Endothelial cell of umbilical vein (primary cell): Measurements from ENCODE around the gene ASIP. TPM values are rescaled to one million over a fixed set of nuclear protein-coding genes. Genes with fewer than 3 reads are reported as not detected.

Experiments used
- BruUV-seq: library from RNA; stranded (reverse); fragments of 400-500 nt; replicated peaks from 2 replicates; lab custom pipeline; 2021; lab: Mats Ljungman, UMichigan
- CTCF ChIA-PET: fragments of 300-600, 350-600 bp; sonication (Branson Sonifier 250); formaldehyde crosslinking; loops from one replicate; lab custom pipeline; 2021; ENCODE audit warnings: antibody characterized with exemption, inconsistent platforms; lab: Charles Lee
- POLR2A ChIA-PET: fragments of 300-600, 350-600 bp; sonication (Branson Sonifier 250); formaldehyde crosslinking; loops from one replicate; lab custom pipeline; 2021; ENCODE audit warnings: antibody characterized with exemption, inconsistent platforms; lab: Charles Lee
- DNase-seq: peaks from one replicate; pipeline ENCODE4 v3.0.0-alpha.2; 2011; ENCODE audit warnings: low read depth, low spot score
- FAIRE-seq: peaks from 2 replicates; lab custom pipeline; 2011; peaks lifted over from hg19 to GRCh38; lab: Jason Lieb, UNC
- H2AFZ ChIP-seq: 2 replicates; pipeline ENCODE4 v1.6.0; 2012; ENCODE audit warnings: low read depth, low read length, control low read depth, inconsistent platforms
- H3K27ac ChIP-seq: 2 replicates; pipeline ENCODE4 v1.5.1; 2011; ENCODE audit warnings: low read depth, mild to moderate bottlenecking, control low read depth, low read length, moderate library complexity; ENCODE audit not compliant: insufficient read depth
- H3K27me3 ChIP-seq, 2 experiments: 2 replicates each; pipeline versions ENCODE4 v1.6.0 to v1.6.1; 2011; ENCODE audit warnings: low read length in 2 of 2, mixed read lengths in 1 of 2; ENCODE audit not compliant: control insufficient read depth in 2 of 2, insufficient read depth in 2 of 2
- H3K36me3 ChIP-seq, 2 experiments: 2 replicates in 1 of 2; 3 replicates in 1 of 2; pipeline ENCODE4 v1.5.1; 2011; ENCODE audit warnings: low read length in 2 of 2, mild to moderate bottlenecking in 1 of 2, moderate library complexity in 1 of 2; ENCODE audit not compliant: control insufficient read depth in 2 of 2, insufficient read depth in 2 of 2; ENCODE audit errors: extremely low read depth in 1 of 2
- H3K4me1 ChIP-seq: 3 replicates; pipeline ENCODE4 v1.5.1; 2011; ENCODE audit warnings: mild to moderate bottlenecking, low read length; ENCODE audit not compliant: control insufficient read depth, insufficient read depth; ENCODE audit errors: extremely low read depth
- H3K4me2 ChIP-seq: 2 replicates; pipeline ENCODE4 v1.6.1; 2011; ENCODE audit warnings: low read length, control low read depth, mixed read lengths; ENCODE audit not compliant: insufficient read depth
- H3K4me3 ChIP-seq, 3 experiments: fragments of 200-600 bp in 1 of 3; sonication (generic), shearing (Covaris generic) in 1 of 3; replicated peaks in 1 of 3; 2 replicates each; pipeline ENCODE4 v1.5.1; 2011 to 2016; ENCODE audit warnings: control low read depth in 3 of 3, low read length in 3 of 3, mild to moderate bottlenecking in 2 of 3, inconsistent platforms in 1 of 3, low read depth in 1 of 3, moderate library complexity in 1 of 3; ENCODE audit not compliant: insufficient read depth in 1 of 3
- H3K79me2 ChIP-seq: 2 replicates; pipeline ENCODE4 v1.6.0; 2012; ENCODE audit warnings: low read length, inconsistent platforms; ENCODE audit not compliant: control insufficient read depth, insufficient read depth
- H3K9ac ChIP-seq: replicated peaks from 2 replicates; pipeline ENCODE3; 2011; ENCODE audit warnings: low read length, control low read depth; ENCODE audit not compliant: insufficient read depth; ENCODE audit errors: extremely low read depth
- H3K9me1 ChIP-seq: replicated peaks from 3 replicates; pipeline ENCODE4 v1.6.0; 2011; ENCODE audit warnings: mild to moderate bottlenecking, low read length; ENCODE audit not compliant: control insufficient read depth, insufficient read depth; ENCODE audit errors: extremely low read depth
- H3K9me3 ChIP-seq: replicated peaks from 2 replicates; pipeline ENCODE4 v1.5.1; 2012; ENCODE audit warnings: low read length, inconsistent platforms; ENCODE audit not compliant: control insufficient read depth, insufficient read depth
- H4K20me1 ChIP-seq: replicated peaks from 2 replicates; pipeline ENCODE3; 2011; ENCODE audit warnings: mild to moderate bottlenecking, low read length; ENCODE audit not compliant: control insufficient read depth, insufficient read depth; ENCODE audit errors: extremely low read depth
- EZH2 ChIP-seq: IDR thresholded peaks from 2 replicates; pipeline ENCODE4 v1.6.1; 2012; ENCODE audit warnings: borderline replicate concordance, low read depth, mild to moderate bottlenecking, moderate library complexity, low read length, inconsistent platforms; ENCODE audit not compliant: severe bottlenecking
- FOS ChIP-seq: IDR thresholded peaks from 2 replicates; pipeline ENCODE4 v1.6.1; 2011; ENCODE audit warnings: mild to moderate bottlenecking, low read length, moderate library complexity, borderline replicate concordance; ENCODE audit not compliant: insufficient read depth
- GATA2 ChIP-seq: IDR thresholded peaks from 2 replicates; pipeline ENCODE4 v1.7.0; 2011; ENCODE audit warnings: low read depth, mild to moderate bottlenecking, moderate library complexity, mixed read lengths, low read length; ENCODE audit not compliant: insufficient read length, insufficient read depth
- JUN ChIP-seq: IDR thresholded peaks from 2 replicates; pipeline ENCODE4 v1.6.1; 2011; ENCODE audit warnings: borderline replicate concordance, low read depth; ENCODE audit not compliant: insufficient read length, insufficient read depth
- MYC ChIP-seq: IDR thresholded peaks from one replicate; pipeline ENCODE4 v1.6.1; 2011; ENCODE audit warnings: mild to moderate bottlenecking, low read depth, low read length
- POLR2A ChIP-seq: IDR thresholded peaks from 2 replicates; pipeline ENCODE4 v1.6.1; 2012; ENCODE audit warnings: low read depth, mild to moderate bottlenecking, control low read depth, low read length
- POLR2AphosphoS5 ChIP-seq: IDR thresholded peaks from 2 replicates; pipeline ENCODE4 v1.6.1; 2012; ENCODE audit warnings: low read depth, mild to moderate bottlenecking, control low read depth, low read length, moderate library complexity; ENCODE audit not compliant: insufficient read depth
- dilution Hi-C: fragments of 300-500 bp; cut with MboI; formaldehyde crosslinking; loops from one replicate; pipeline ENCODE4 v1.15.0; 2019; ENCODE audit warnings: low sequenced_read_pairs; ENCODE audit not compliant: extremely low pct_ligation_motif_present
- intact Hi-C: fragments of 100-400 bp; cut with micrococcal nuclease; formaldehyde crosslinking; loops from one replicate; pipeline ENCODE4 v1.10.0; 2022
- polyA plus RNA-seq, 4 experiments: library from polyadenylated mRNA; depleted of rRNA in 3 of 4; stranded (reverse) in 3 of 4; unstranded in 1 of 4; fragments of >200 nt; gene quantifications; 2 replicates each; pipeline versions ENCODE4 v1.2.1 to v1.2.3, GENCODE V29; 2011 to 2012; ENCODE audit warnings: missing spikeins in 1 of 4
- total RNA-seq: library from RNA; stranded (reverse); gene quantifications from 2 replicates; pipeline ENCODE4 v1.2.3, GENCODE V29; 2021
- TF ChIP-seq, protein P1 (sequence below): IDR thresholded peaks from 2 replicates; pipeline ENCODE4 v1.6.1; 2011; ENCODE audit not compliant: insufficient read depth, insufficient read length
- TF ChIP-seq, protein P2 (sequence below), 2 donors: IDR thresholded peaks; 1 replicate in 1 of 2; 2 replicates in 1 of 2; pipeline ENCODE4 v1.5.1; 2011; ENCODE audit warnings: low read length in 2 of 2, mild to moderate bottlenecking in 2 of 2, moderate library complexity in 2 of 2, control low read depth in 1 of 2, inconsistent platforms in 1 of 2, low read depth in 1 of 2; ENCODE audit not compliant: insufficient read depth in 1 of 2; ENCODE audit errors: extremely low read depth in 1 of 2

ASIP gene
- total and polyA plus RNA-seq, 2 donors (not counting 3 experiments of a cell fraction or from before 2014, with no cell fraction given) = not detected

DNA sequence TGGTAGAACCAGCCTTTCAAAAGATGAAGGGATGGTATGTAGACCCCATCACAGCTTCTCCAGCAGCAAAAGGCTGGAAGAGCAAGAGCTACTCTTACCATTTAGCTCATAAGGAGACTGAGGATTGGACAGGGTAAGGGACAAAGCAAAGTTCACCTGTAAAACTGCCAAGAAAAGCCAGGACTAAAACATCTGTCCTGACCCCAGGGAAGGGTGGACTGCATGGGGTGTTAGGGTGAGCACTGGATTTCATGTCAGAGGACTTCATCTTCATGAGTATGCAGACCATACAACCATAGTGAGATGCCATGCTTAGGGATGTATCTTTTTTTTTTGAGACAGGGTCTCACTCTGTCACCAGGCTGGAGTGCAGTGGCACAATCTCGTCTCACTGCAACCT is 42.6 kb downstream of the ASIP start:
- H4K20me1 ChIP-seq = no peaks in the 10 kb centered on the region
- no peak for FAIRE-seq
- dilution Hi-C loops (no loop called here), intact Hi-C loops (no loop called here)
- H3K9me3 ChIP-seq = no peaks in the 10 kb centered on the region
- TF ChIP-seq FOS = no peak
- no peak for TF ChIP-seq POLR2AphosphoS5
- TF ChIP-seq GATA2 = no peak
- TF ChIP-seq POLR2A = no peak
- TF ChIP-seq, protein P1, sequence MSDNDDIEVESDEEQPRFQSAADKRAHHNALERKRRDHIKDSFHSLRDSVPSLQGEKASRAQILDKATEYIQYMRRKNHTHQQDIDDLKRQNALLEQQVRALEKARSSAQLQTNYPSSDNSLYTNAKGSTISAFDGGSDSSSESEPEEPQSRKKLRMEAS = no peak
- TF ChIP-seq, protein P2, sequence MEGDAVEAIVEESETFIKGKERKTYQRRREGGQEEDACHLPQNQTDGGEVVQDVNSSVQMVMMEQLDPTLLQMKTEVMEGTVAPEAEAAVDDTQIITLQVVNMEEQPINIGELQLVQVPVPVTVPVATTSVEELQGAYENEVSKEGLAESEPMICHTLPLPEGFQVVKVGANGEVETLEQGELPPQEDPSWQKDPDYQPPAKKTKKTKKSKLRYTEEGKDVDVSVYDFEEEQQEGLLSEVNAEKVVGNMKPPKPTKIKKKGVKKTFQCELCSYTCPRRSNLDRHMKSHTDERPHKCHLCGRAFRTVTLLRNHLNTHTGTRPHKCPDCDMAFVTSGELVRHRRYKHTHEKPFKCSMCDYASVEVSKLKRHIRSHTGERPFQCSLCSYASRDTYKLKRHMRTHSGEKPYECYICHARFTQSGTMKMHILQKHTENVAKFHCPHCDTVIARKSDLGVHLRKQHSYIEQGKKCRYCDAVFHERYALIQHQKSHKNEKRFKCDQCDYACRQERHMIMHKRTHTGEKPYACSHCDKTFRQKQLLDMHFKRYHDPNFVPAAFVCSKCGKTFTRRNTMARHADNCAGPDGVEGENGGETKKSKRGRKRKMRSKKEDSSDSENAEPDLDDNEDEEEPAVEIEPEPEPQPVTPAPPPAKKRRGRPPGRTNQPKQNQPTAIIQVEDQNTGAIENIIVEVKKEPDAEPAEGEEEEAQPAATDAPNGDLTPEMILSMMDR (IDR thresholded peaks at IDR 0.05; ENCODE audit: extremely low read depth in 1 of 2, insufficient read depth in 1 of 2, low read depth in 1 of 2, low read length in 2 of 2) = no peak
- TF ChIP-seq MYC = no peak
- no peak for TF ChIP-seq JUN
- TF ChIP-seq EZH2 = no peak
- no peak for DNase-seq
- H3K27me3 ChIP-seq = no peaks in the 10 kb centered on the region
- no peaks in the 10 kb centered on the region for H3K4me1 ChIP-seq
- H2AFZ ChIP-seq = no peak overlapping the region
- CTCF ChIA-PET = interaction anchor here (1.3 kb wide), 1 partner anchor 255 kb away, joined by 3 read pairs; no protein-coding TSS in a partner anchor
- BruUV-seq = no TSS peak
- H3K27ac ChIP-seq = no peak overlapping the region
- no peaks in the 10 kb centered on the region for H3K79me2 ChIP-seq
- peaks cover 3 to 23% of the 10 kb centered on the region in 2 experiments for H3K36me3 ChIP-seq
- no peak overlapping the region for H3K4me3 ChIP-seq
- no peak overlapping the region for H3K4me2 ChIP-seq
- POLR2A ChIA-PET = no interaction called here
- H3K9ac ChIP-seq = no peak overlapping the region
- no peaks in the 10 kb centered on the region for H3K9me1 ChIP-seq
